H1 (cell line): ENCODE results near the gene CHPT1. TPM values are rescaled to one million over a fixed set of nuclear protein-coding genes. Genes with fewer than 3 reads are reported as not detected.

Experiments
- ATF2 ChIP-seq: IDR thresholded peaks from 2 replicates; pipeline ENCODE4 v1.6.1; 2012; ENCODE audit warnings: low read length, inconsistent platforms
- PHF8 ChIP-seq: fragments of 200-600 bp; sonication (generic); conservative IDR thresholded peaks from 2 replicates; pipeline ENCODE4 v1.7.1; 2012; ENCODE audit warnings: low read depth, mild to moderate bottlenecking, inconsistent platforms, low read length, moderate library complexity
- RFX5 ChIP-seq: IDR thresholded peaks from 2 replicates; pipeline ENCODE4 v1.6.1; 2011; ENCODE audit warnings: low read depth, low read length, improper control_type of control experiment, borderline replicate concordance
- polyA plus RNA-seq, 7 experiments: library from polyadenylated mRNA; depleted of rRNA in 3 of 7; stranded (reverse) in 5 of 7; unstranded in 2 of 7; fragments of >200 nt in 5 of 7; fragments of 200-250 nt in 2 of 7; gene quantifications; 1 replicate in 5 of 7; 2 replicates in 1 of 7; 4 replicates in 1 of 7; pipeline versions ENCODE4 v1.2.1 to v1.2.3, GENCODE V29; 2011 to 2013; ENCODE audit warnings: missing spikeins in 2 of 7, mixed read lengths in 2 of 7
- total RNA-seq: library from RNA; stranded (reverse); fragmentation: NEBNext Ultra II Directional; extraction: Animal tissue kit (Norgen Biotek cat#: 25700); gene quantifications from 2 replicates; pipeline ENCODE4 v1.2.1, GENCODE V29; 2021

The CHPT1 gene
- total and polyA plus RNA-seq, 2 of the 8 experiments (the other 6 are each of a cell fraction or from before 2014, with no cell fraction given): 13.3 to 22.5 TPM

DNA sequence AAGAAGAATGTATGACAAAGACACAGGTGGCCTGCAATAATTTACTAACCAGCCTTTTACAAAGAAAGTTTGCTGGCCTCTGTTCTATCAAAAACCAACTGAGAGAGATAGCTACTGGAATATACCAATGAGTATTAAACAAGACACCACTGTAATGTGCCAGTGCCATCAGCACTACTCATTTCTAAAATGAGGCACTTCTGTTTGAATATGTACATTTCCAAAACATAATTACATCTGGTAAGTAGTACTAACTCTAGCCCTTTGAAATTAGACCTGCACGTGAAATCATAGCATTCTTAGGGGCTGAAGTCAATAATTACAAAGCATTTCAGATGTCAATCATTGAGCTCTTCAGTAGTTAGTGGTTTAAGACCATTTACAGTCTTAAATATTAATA, 48.8 kb downstream of the CHPT1 start (continued):
- TF ChIP-seq ATF2 (no peak), RFX5 (no peak), PHF8 (no peak)
